Body of pancreas (tissue), 4 donors: ENCODE data around the gene CDT1. TPM values are rescaled to one million over a fixed set of nuclear protein-coding genes. Genes with fewer than 3 reads are reported as not detected.

Source experiments
- ATAC-seq: fragments of 150-250 bp; one replicate; pipeline ENCODE4 v1.9.1; 2016
- DNase-seq, 4 donors: peaks; one replicate each; pipeline ENCODE4 v3.0.0-alpha.2; 2019
- H3K27ac ChIP-seq, 4 donors: fragments of 200-600 bp; sonication (generic); 1 replicate in 3 of 4; 2 replicates in 1 of 4; pipeline versions ENCODE4 v1.5.1 to v1.6.1; 2016 to 2019; ENCODE audit warnings: mild to moderate bottlenecking in 1 of 4, mixed read lengths in 1 of 4, moderate library complexity in 1 of 4
- H3K27me3 ChIP-seq, 2 donors: fragments of 200-600 bp; sonication (generic); one replicate each; pipeline ENCODE4 v1.6.0; 2016; ENCODE audit warnings: mild to moderate bottlenecking in 1 of 2
- H3K36me3 ChIP-seq, 2 donors: fragments of 200-600 bp; sonication (generic); replicated peaks in 1 of 2; 2 replicates each; pipeline ENCODE4 v1.5.1; 2016; ENCODE audit warnings: low read depth in 2 of 2; ENCODE audit not compliant: insufficient read depth in 1 of 2
- H3K4me1 ChIP-seq: fragments of 200-600 bp; sonication (generic); one replicate; pipeline ENCODE4 v1.6.0; 2016
- H3K4me3 ChIP-seq, 2 donors: fragments of 200-600 bp; sonication (generic); 1 replicate in 1 of 2; 2 replicates in 1 of 2; pipeline ENCODE4 v1.5.1; 2016 to 2019
- H3K9me3 ChIP-seq, 3 donors: fragments of 200-600 bp; sonication (generic); 1 replicate in 2 of 3; 2 replicates in 1 of 3; pipeline ENCODE4 v1.5.1; 2016
- POLR2A ChIP-seq, 3 donors: fragments of 450-650 bp; IDR thresholded peaks; one replicate each; pipeline ENCODE4 v1.6.1; 2016; ENCODE audit warnings: antibody characterized with exemption in 3 of 3, mild to moderate bottlenecking in 2 of 3
- WGBS, 2 donors: methylation state at CpG; one replicate each; pipeline ENCODE4 v1.1.5; 2017; 5-methylcytosine and 5-hydroxymethylcytosine counted together
- intact Hi-C: fragments of 100-400 bp; cut with DNase I; formaldehyde crosslinking; loops from one replicate; pipeline ENCODE4 v1.15.1; 2023
- total RNA-seq, 2 donors: library from RNA; depleted of rRNA; stranded (reverse); fragments of >200 nt; gene quantifications; one replicate each; pipeline ENCODE4 v1.1.0, GENCODE V29; 2016
- TF ChIP-seq, protein P1 (sequence below), 7 experiments: fragments of 450-650 bp in 4 of 7; fragments of 200-600 bp in 3 of 7; sonication (generic) in 3 of 7; IDR thresholded peaks; one replicate each; pipeline ENCODE4 v1.5.1; 2016 to 2019; ENCODE audit warnings: antibody characterized with exemption in 7 of 7

CDT1 gene
- total RNA-seq, 2 donors from 2014 or later = 7.6 TPM; not detected in 1

DNA sequence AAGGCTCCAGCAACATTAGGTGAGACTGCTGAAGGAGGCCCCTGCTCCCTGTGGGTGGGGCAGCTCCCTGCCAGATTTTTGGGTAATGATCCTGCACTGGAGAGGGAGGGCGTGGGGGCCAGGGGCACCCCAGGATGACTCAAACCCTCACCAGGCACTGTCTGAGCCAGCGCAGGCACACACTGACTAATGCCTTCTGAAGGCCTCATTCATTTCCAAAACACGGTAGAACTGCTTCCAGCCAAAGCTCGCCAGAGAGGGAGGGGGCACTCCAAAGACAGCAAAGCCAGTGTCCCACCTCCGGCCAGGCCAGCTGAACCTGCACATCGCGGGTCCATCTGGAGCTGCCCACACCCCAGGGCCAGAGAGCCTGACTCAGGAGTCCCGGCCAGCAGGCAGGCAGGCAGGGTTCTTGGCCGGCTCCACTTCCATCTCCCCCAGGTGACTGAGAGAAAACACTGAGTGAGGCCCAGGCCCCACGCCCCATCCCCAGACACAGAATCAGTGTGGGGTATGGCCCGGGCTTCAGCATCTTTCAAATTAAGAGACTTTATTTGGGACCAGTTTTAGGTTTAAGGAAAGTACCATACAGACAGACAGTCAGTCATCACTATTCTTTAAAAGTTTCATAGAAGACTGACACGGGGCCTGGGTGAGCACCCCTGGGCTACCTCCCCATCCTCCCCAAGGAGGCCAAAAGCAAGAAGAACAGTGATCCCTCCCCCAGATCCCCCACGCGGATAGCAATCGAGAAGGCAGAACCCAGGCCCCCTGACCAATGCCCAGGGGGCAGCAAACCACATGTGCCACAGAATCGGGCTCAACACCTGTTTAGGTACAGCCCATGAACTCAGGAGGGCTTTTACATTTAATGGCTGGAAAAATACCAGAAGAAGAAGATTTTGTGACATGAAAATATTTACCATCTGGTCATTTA is 20.9 kb upstream of the CDT1 start:
- no peaks in the 10 kb centered on the region for H3K9me3 ChIP-seq
- no peak for ATAC-seq
- DNase-seq = no peak
- peak overlapping the region; percentile 88 to 93 (median 92) for H3K27ac ChIP-seq
- intact Hi-C loops = no loop called here
- peaks cover 41% of the 10 kb centered on the region for H3K4me1 ChIP-seq
- no peak for TF ChIP-seq POLR2A (IDR thresholded peaks at IDR 0.05)
- TF ChIP-seq, protein P1, sequence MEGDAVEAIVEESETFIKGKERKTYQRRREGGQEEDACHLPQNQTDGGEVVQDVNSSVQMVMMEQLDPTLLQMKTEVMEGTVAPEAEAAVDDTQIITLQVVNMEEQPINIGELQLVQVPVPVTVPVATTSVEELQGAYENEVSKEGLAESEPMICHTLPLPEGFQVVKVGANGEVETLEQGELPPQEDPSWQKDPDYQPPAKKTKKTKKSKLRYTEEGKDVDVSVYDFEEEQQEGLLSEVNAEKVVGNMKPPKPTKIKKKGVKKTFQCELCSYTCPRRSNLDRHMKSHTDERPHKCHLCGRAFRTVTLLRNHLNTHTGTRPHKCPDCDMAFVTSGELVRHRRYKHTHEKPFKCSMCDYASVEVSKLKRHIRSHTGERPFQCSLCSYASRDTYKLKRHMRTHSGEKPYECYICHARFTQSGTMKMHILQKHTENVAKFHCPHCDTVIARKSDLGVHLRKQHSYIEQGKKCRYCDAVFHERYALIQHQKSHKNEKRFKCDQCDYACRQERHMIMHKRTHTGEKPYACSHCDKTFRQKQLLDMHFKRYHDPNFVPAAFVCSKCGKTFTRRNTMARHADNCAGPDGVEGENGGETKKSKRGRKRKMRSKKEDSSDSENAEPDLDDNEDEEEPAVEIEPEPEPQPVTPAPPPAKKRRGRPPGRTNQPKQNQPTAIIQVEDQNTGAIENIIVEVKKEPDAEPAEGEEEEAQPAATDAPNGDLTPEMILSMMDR (IDR thresholded peaks at IDR 0.05) = no peak
- H3K4me3 ChIP-seq = no peak overlapping the region
- WGBS, 2 donors = 62 to 68% methylated on average over 7 to 16 of the region's 16 CpGs
- no peaks in the 10 kb centered on the region for H3K27me3 ChIP-seq
- H3K36me3 ChIP-seq = no peaks in the 10 kb centered on the region

DNA sequence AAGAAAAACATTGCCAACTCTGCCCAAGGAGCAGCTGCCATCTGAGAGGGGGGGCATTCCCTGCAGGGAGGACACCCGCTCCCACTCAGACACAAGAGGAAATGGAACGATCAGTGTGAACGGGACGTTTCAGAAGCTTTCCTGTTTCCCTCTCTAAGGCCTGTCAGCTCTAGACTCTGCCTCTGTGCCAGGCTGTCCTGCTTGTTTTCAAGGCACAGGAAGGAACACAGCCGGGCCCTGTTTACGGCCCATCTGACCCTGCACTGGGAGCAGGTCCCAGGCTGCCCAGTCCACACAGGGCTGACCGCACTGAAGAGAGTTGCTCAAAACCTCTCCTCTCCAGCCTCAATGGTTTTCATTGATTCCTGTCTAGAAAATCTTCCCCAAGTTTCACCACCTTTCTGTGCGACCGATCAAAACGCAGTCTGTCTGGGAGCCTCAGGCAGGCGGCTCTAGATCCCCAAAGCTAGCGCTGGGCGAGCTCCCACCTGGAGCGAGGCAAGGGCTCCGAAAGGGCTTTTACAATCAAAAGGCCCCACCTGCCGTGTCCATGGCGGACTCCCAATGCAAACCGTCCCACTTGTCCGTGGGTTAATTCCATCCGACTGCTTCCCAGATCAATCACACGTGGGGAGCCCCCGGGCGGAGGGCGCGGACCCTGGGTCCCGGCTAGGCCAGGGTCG is 20.1 kb upstream of the CDT1 start:
- 52 to 63% methylated on average over 25 to 27 of the region's 27 CpGs for WGBS, 2 donors
- DNase-seq = peak in 1 of 4 donors; percentile 46
- Histone ChIP-seq H3K27me3 (no peaks in the 10 kb centered on the region), H3K36me3 (no peaks in the 10 kb centered on the region), H3K27ac (peak overlapping the region; percentile 88 to 93 (median 92)), H3K4me1 (peaks cover 41% of the 10 kb centered on the region), H3K4me3 (no peak overlapping the region), H3K9me3 (no peaks in the 10 kb centered on the region)
- intact Hi-C loops = no loop called here
- ATAC-seq = peak; percentile 7
- TF ChIP-seq, protein P1 (IDR thresholded peaks at IDR 0.05) = no peak
- TF ChIP-seq POLR2A (IDR thresholded peaks at IDR 0.05) = peak in 1 of 3 donors; percentile 22

DNA sequence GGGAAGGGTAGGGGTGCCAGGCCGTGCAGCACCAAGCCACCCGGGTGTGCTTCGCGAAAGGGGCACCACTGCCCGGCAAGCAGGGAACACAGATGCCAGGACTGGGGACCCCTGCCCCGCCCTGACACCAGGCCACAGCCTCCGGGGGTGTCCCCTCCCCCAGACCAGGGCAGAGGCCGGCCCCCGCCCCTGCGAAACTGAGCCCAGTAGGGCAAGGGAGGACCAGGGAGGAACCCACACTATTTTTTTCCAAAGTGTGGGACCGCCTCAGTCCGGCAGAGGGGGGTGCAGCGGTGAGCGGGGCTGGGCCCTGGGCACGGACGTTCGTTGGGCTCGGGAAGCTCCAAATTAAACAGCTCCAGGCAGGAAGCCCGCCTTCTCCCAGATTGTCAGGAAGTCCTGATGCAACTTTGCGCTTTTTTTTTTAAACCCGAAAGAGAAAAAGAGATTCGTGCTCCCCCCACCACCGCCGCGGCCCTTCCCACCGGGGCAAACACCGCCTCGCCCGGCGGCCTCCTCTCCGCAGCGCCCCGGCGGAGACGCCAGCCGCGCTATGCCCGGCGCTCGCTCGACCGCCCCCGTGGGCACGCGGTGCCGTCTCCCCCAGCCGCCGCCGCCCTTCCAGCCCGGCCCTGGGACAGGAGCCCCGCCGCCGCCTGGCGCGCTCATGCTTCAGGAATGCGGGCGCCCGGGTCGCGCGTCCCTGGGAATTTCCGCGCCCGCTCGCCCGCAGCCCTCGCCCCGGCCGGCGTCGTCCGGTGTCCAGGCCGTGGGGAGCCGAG is 19.3 kb upstream of the CDT1 start:
- 12 to 38% methylated on average over 14 to 65 of the region's 74 CpGs for WGBS, 2 donors
- DNase-seq = peak; percentile 64 to 75 (median 70)
- peaks cover 41% of the 10 kb centered on the region for H3K4me1 ChIP-seq
- no peaks in the 10 kb centered on the region for H3K27me3 ChIP-seq
- intact Hi-C loops = no loop called here
- H3K9me3 ChIP-seq = no peaks in the 10 kb centered on the region
- TF ChIP-seq, protein P1 (IDR thresholded peaks at IDR 0.05) = peak in 5 of 7 experiments; percentile 26 to 40 (median 36)
- TF ChIP-seq POLR2A (IDR thresholded peaks at IDR 0.05) = peak; percentile 16 to 45 (median 18)
- H3K36me3 ChIP-seq = no peaks in the 10 kb centered on the region
- peak overlapping the region; percentile 88 to 93 (median 92) for H3K27ac ChIP-seq
- H3K4me3 ChIP-seq = peak overlapping the region in 1 of 2 donors; percentile 1
- ATAC-seq = peak; percentile 80

DNA sequence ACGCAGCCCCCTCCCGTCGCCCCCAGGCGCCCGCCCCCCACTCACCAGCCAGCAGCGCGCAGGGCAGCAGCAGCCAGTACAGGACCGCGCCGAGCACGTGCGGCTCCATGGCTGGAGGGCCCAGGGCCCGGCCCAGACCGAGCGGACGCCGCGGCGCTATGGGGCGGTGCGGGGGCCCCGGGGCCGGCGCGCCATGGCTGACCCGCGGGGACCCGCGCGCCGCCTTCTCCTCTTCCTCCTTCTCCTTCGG is 18.8 kb upstream of the CDT1 start:
- intact Hi-C loops = no loop called here
- ATAC-seq = peak; percentile 39
- DNase-seq = no peak
- Histone ChIP-seq H3K4me3 (peak overlapping the region in 1 of 2 donors; percentile 54), H3K27ac (peak overlapping the region; percentile 88 to 93 (median 92)), H3K9me3 (no peaks in the 10 kb centered on the region), H3K4me1 (peaks cover 40% of the 10 kb centered on the region), H3K36me3 (no peaks in the 10 kb centered on the region), H3K27me3 (no peaks in the 10 kb centered on the region)
- 0 to 3% methylated on average over 3 to 6 of the region's 32 CpGs for WGBS, 2 donors
- TF ChIP-seq POLR2A (IDR thresholded peaks at IDR 0.05) = no peak
- TF ChIP-seq, protein P1 (IDR thresholded peaks at IDR 0.05) = no peak
